ENCODE measurements around the gene RAMP1. TPM values are rescaled to one million over a fixed set of nuclear protein-coding genes. Genes with fewer than 3 reads are reported as not detected.

Gene RAMP1
- total and polyA plus RNA-seq, 9 of the 15 experiments (the other 6 are each of a cell fraction or from before 2014, with no cell fraction given) = 0.72 to 0.77 TPM; not detected in 7

DNA sequence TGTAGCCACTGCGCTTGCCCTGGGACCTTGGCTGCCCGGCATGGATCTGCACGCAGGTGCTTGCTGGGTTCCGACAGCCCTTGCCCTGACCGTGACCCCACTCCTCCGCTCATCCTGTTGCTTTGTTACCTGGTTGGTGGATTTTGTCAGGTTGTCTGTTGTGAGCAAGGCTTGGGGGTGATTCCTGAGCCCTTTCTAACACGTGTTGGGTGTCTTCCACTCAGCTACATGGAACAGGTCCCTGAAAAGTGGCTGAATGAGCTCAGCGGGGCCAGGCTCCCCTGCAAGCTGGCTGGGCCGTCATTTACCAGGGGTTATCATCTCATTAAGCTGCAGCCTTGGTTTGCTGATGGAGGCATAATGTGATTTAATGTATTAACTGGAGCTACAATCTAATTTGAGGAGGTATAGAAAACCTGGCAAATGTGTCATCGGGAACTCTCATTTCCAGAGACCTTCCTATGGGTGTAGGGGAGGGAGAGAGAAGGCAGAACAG lies 24.6 kb downstream of the RAMP1 start:
- TF ChIP-seq NCOA6 (IDR thresholded peaks at IDR 0.05) (no peak), ZBTB7A (IDR thresholded peaks at IDR 0.05; ENCODE audit: borderline replicate concordance, control insufficient read depth, low read depth, low read length) (no peak), NCOA1 (IDR thresholded peaks at IDR 0.05; ENCODE audit: low read depth) (no peak), POLR2G (IDR thresholded peaks at IDR 0.05; ENCODE audit: low read depth, low read length) (no peak), ZSCAN29 (IDR thresholded peaks at IDR 0.05) (no peak), BRD9 (IDR thresholded peaks at IDR 0.05; ENCODE audit: low read depth, partially characterized antibody) (no peak), MAFK (IDR thresholded peaks at IDR 0.05; ENCODE audit: low read length) (no peak), SRSF7 (optimal IDR thresholded peaks at IDR 0.05; ENCODE audit: low read depth, low read length) (no peak), HNRNPH1 (optimal IDR thresholded peaks at IDR 0.05; ENCODE audit: low read depth, low read length) (no peak)
- TF ChIP-seq, protein P1, sequence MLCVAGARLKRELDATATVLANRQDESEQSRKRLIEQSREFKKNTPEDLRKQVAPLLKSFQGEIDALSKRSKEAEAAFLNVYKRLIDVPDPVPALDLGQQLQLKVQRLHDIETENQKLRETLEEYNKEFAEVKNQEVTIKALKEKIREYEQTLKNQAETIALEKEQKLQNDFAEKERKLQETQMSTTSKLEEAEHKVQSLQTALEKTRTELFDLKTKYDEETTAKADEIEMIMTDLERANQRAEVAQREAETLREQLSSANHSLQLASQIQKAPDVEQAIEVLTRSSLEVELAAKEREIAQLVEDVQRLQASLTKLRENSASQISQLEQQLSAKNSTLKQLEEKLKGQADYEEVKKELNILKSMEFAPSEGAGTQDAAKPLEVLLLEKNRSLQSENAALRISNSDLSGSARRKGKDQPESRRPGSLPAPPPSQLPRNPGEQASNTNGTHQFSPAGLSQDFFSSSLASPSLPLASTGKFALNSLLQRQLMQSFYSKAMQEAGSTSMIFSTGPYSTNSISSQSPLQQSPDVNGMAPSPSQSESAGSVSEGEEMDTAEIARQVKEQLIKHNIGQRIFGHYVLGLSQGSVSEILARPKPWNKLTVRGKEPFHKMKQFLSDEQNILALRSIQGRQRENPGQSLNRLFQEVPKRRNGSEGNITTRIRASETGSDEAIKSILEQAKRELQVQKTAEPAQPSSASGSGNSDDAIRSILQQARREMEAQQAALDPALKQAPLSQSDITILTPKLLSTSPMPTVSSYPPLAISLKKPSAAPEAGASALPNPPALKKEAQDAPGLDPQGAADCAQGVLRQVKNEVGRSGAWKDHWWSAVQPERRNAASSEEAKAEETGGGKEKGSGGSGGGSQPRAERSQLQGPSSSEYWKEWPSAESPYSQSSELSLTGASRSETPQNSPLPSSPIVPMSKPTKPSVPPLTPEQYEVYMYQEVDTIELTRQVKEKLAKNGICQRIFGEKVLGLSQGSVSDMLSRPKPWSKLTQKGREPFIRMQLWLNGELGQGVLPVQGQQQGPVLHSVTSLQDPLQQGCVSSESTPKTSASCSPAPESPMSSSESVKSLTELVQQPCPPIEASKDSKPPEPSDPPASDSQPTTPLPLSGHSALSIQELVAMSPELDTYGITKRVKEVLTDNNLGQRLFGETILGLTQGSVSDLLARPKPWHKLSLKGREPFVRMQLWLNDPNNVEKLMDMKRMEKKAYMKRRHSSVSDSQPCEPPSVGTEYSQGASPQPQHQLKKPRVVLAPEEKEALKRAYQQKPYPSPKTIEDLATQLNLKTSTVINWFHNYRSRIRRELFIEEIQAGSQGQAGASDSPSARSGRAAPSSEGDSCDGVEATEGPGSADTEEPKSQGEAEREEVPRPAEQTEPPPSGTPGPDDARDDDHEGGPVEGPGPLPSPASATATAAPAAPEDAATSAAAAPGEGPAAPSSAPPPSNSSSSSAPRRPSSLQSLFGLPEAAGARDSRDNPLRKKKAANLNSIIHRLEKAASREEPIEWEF (CRISPR knock-in tag; IDR thresholded peaks at IDR 0.05) = no peak
- no peaks in the 10 kb centered on the region for H4K20me1 ChIP-seq (replicated peaks; ENCODE audit: control insufficient read depth, insufficient read depth, low read length)
- H3K9me3 ChIP-seq (replicated peaks; ENCODE audit: control insufficient read depth, insufficient read depth, low read depth, low read length) = no peaks in the 10 kb centered on the region
- H3K9ac ChIP-seq (ENCODE audit: insufficient read depth in 1 of 2, low read depth in 2 of 2, low read length in 2 of 2) = no peak overlapping the region; a peak in 1 of 4 replicates
- no peaks in the 10 kb centered on the region for H3K79me2 ChIP-seq (ENCODE audit: control insufficient read depth, insufficient read depth, low read length)
- no peaks in the 10 kb centered on the region for H3K9me1 ChIP-seq (ENCODE audit: control insufficient read depth, insufficient read depth, low read length)
- WGBS (ENCODE audit: insufficient coverage, low coverage, missing lambda C conversion rate) = 22% methylated on average over 8 of the region's 10 CpGs
- in situ Hi-C loops (cut with MboI) = no loop called here
- intact Hi-C loops (cut with micrococcal nuclease) = no loop called here
- no peak overlapping the region for H2AFZ ChIP-seq (ENCODE audit: low read depth, low read length)
- FAIRE-seq (no peak), DNase-seq (ENCODE audit: extremely low read depth in 1 of 4, low spot score in 3 of 4) (no peak), ATAC-seq (no peak)
- H3K4me2 ChIP-seq (ENCODE audit: insufficient read depth, low read length) = no peak overlapping the region
- H3K36me3 ChIP-seq (ENCODE audit: control insufficient read depth, insufficient read depth, low read length) = no peaks in the 10 kb centered on the region
- H3K4me3 ChIP-seq = no peak overlapping the region
- H3K4me1 ChIP-seq (replicated peaks in 1 of 2; ENCODE audit: control insufficient read depth in 2 of 2, insufficient read depth in 2 of 2, low read length in 2 of 2) = no peaks in the 10 kb centered on the region; a peak in 1 of 5 replicates
- ChIA-PET CTCF (ENCODE audit: low intra/inter-chr PET ratio) (no interaction called here), POLR2A (no interaction called here)
- H3K27ac ChIP-seq (ENCODE audit: extremely low read depth, low read depth, low read length) = no peak overlapping the region
- BruUV-seq (replicated peaks) = no TSS peak
- H3K27me3 ChIP-seq (ENCODE audit: control insufficient read depth in 2 of 2, insufficient read depth in 2 of 2, low read length in 2 of 2) = peaks cover 0 to 20% of the 10 kb centered on the region in 2 experiments; a peak in 2 of 5 replicates
